Thyroid gland (tissue), 4 donors: Measurements from ENCODE around the gene RFTN1. TPM values are rescaled to one million over a fixed set of nuclear protein-coding genes. Genes with fewer than 3 reads are reported as not detected.

ENCODE experiments used
- DNase-seq, 2 donors: peaks; one replicate each; pipeline ENCODE4 v3.0.0-alpha.2; 2019
- H3K27ac ChIP-seq, 3 donors: fragments of 200-600 bp; sonication (generic); 1 replicate in 2 of 3; 2 replicates in 1 of 3; pipeline ENCODE4 v1.5.1; 2016 to 2019; ENCODE audit warnings: mild to moderate bottlenecking in 1 of 3, moderate library complexity in 1 of 3
- H3K27me3 ChIP-seq: fragments of 200-600 bp; sonication (generic); one replicate; pipeline ENCODE4 v1.5.1; 2019
- H3K36me3 ChIP-seq, 2 donors: fragments of 200-600 bp; sonication (generic); one replicate each; pipeline ENCODE4 v1.5.1; 2016 to 2019
- H3K4me1 ChIP-seq, 2 donors: fragments of 200-600 bp; sonication (generic); one replicate each; pipeline ENCODE4 v1.5.1; 2017 to 2019
- H3K4me3 ChIP-seq, 3 donors: fragments of 200-600 bp; sonication (generic); replicated peaks in 1 of 3; 1 replicate in 2 of 3; 2 replicates in 1 of 3; pipeline ENCODE4 v1.5.1; 2016; ENCODE audit warnings: mild to moderate bottlenecking in 1 of 3
- H3K9me3 ChIP-seq: fragments of 200-600 bp; sonication (generic); one replicate; pipeline ENCODE4 v1.5.1; 2017
- CTCF ChIP-seq, 6 experiments: fragments of 200-600 bp in 3 of 6; fragments of 450-650 bp in 3 of 6; sonication (generic) in 3 of 6; IDR thresholded peaks; one replicate each; pipeline ENCODE4 v1.5.1; 2016 to 2019; ENCODE audit warnings: antibody characterized with exemption in 6 of 6, mild to moderate bottlenecking in 2 of 6, inconsistent platforms in 1 of 6, moderate library complexity in 1 of 6
- POLR2A ChIP-seq, 2 donors: fragments of 450-650 bp; IDR thresholded peaks; one replicate each; pipeline ENCODE4 v1.6.1; 2017; ENCODE audit warnings: antibody characterized with exemption in 2 of 2, mild to moderate bottlenecking in 2 of 2, moderate library complexity in 1 of 2
- WGBS, 2 donors: methylation state at CpG; one replicate each; pipeline ENCODE4 v1.1.5; 2017; 5-methylcytosine and 5-hydroxymethylcytosine counted together
- intact Hi-C: fragments of 100-400 bp; cut with DNase I; formaldehyde crosslinking; loops from one replicate; pipeline ENCODE4 v1.15.1; 2023
- total RNA-seq, 4 donors: library from RNA; depleted of rRNA; stranded (reverse); fragments of >200 nt; gene quantifications; one replicate each; pipeline ENCODE4 v1.2.3, GENCODE V29; 2016

RFTN1 gene
- total RNA-seq, 4 donors from 2014 or later = 110 to 239 (median 153) TPM

GRCh38 chr3:16352428-16352827 lies 161.1 kb downstream of the RFTN1 start:
- TF ChIP-seq CTCF (IDR thresholded peaks at IDR 0.05) = no peak
- no peak for TF ChIP-seq POLR2A (IDR thresholded peaks at IDR 0.05)
- Histone ChIP-seq H3K4me1 (peaks cover 5 to 7% of the 10 kb centered on the region in 2 donors), H3K9me3 (no peaks in the 10 kb centered on the region), H3K4me3 (no peak overlapping the region), H3K27ac (no peak overlapping the region), H3K27me3 (no peaks in the 10 kb centered on the region), H3K36me3 (peaks cover 3 to 16% of the 10 kb centered on the region in 2 donors)
- WGBS, 2 donors = 88 to 89% methylated on average over 2 of the region's 2 CpGs
- intact Hi-C loops = no loop called here
- no peak for DNase-seq

GRCh38 chr3:16350597-16351318 lies 162.7 kb downstream of the RFTN1 start:
- TF ChIP-seq CTCF (IDR thresholded peaks at IDR 0.05) (no peak), POLR2A (IDR thresholded peaks at IDR 0.05) (no peak)
- peaks cover 5 to 7% of the 10 kb centered on the region in 2 donors for H3K4me1 ChIP-seq
- no peak for DNase-seq
- H3K27ac ChIP-seq = no peak overlapping the region
- no peak overlapping the region for H3K4me3 ChIP-seq
- H3K27me3 ChIP-seq = no peaks in the 10 kb centered on the region
- intact Hi-C loops = no loop called here
- 92 to 95% methylated on average over 5 of the region's 5 CpGs for WGBS, 2 donors
- peaks cover 0 to 16% of the 10 kb centered on the region in 2 donors for H3K36me3 ChIP-seq
- H3K9me3 ChIP-seq = no peaks in the 10 kb centered on the region

- no peaks in the 10 kb centered on the region for H3K9me3 ChIP-seq
- H3K4me3 ChIP-seq = no peak overlapping the region
- H3K36me3 ChIP-seq = peaks cover 0 to 16% of the 10 kb centered on the region in 2 donors
- WGBS, 2 donors = 58 to 61% methylated on average over 2 of the region's 2 CpGs
- no peak overlapping the region for H3K27ac ChIP-seq
- no peaks in the 10 kb centered on the region for H3K27me3 ChIP-seq
- DNase-seq = no peak
- H3K4me1 ChIP-seq = peaks cover 5 to 7% of the 10 kb centered on the region in 2 donors
- TF ChIP-seq POLR2A (IDR thresholded peaks at IDR 0.05) (no peak), CTCF (IDR thresholded peaks at IDR 0.05) (no peak)
- intact Hi-C loops = no loop called here
These were observed 163.4 kb downstream of the RFTN1 start for GRCh38 chr3:16349986-16350596.

GRCh38 chr3:16347548-16347947 lies 166.0 kb downstream of the RFTN1 start:
- no peak for TF ChIP-seq CTCF (IDR thresholded peaks at IDR 0.05)
- TF ChIP-seq POLR2A (IDR thresholded peaks at IDR 0.05) = no peak
- intact Hi-C loops = no loop called here
- Histone ChIP-seq H3K27ac (no peak overlapping the region), H3K27me3 (no peaks in the 10 kb centered on the region), H3K4me1 (peaks cover 22 to 23% of the 10 kb centered on the region in 2 donors), H3K36me3 (peaks cover 0 to 16% of the 10 kb centered on the region in 2 donors), H3K9me3 (no peaks in the 10 kb centered on the region), H3K4me3 (no peak overlapping the region)
- DNase-seq = no peak
- 95 to 96% methylated on average over 4 of the region's 4 CpGs for WGBS, 2 donors

- H3K36me3 ChIP-seq = peaks cover 0 to 16% of the 10 kb centered on the region in 2 donors
- WGBS, 2 donors = 97 to 99% methylated on average over 7 of the region's 7 CpGs
- no peak for TF ChIP-seq CTCF (IDR thresholded peaks at IDR 0.05)
- TF ChIP-seq POLR2A (IDR thresholded peaks at IDR 0.05) = no peak
- H3K27me3 ChIP-seq = no peaks in the 10 kb centered on the region
- no peak overlapping the region for H3K27ac ChIP-seq
- H3K4me1 ChIP-seq = peaks cover 22 to 23% of the 10 kb centered on the region in 2 donors
- no peak for DNase-seq
- no peak overlapping the region for H3K4me3 ChIP-seq
- intact Hi-C loops = no loop called here
- no peaks in the 10 kb centered on the region for H3K9me3 ChIP-seq
These were observed 167.0 kb downstream of the RFTN1 start for GRCh38 chr3:16346413-16347081.
